Caco-2 (cell line): ENCODE results near the gene CCDC175. TPM values are rescaled to one million over a fixed set of nuclear protein-coding genes. Genes with fewer than 3 reads are reported as not detected.

Experiments used
- BruUV-seq: library from RNA; stranded (reverse); fragments of 400-500 nt; replicated peaks from 2 replicates; lab custom pipeline; 2021; lab: Mats Ljungman, UMichigan
- CTCF ChIA-PET: fragments of 300-600 bp; sonication (Branson Sonifier 250); formaldehyde crosslinking; loops from one replicate; lab custom pipeline; 2022; ENCODE audit warnings: antibody characterized with exemption; lab: Charles Lee
- POLR2A ChIA-PET: fragments of 300-600 bp; sonication (Branson Sonifier 250); formaldehyde crosslinking; loops from one replicate; lab custom pipeline; 2022; ENCODE audit warnings: antibody characterized with exemption; lab: Charles Lee
- DNase-seq, 2 experiments: peaks; one replicate each; pipeline versions ENCODE4 v3.0.0 to v3.0.0-alpha.2; 2020 to 2022
- H3K27me3 ChIP-seq: replicated peaks from 2 replicates; pipeline ENCODE4 v1.6.0; 2011; ENCODE audit warnings: low read length; ENCODE audit not compliant: control insufficient read depth, insufficient read depth
- H3K36me3 ChIP-seq: 2 replicates; pipeline ENCODE4 v1.5.1; 2011; ENCODE audit warnings: low read length; ENCODE audit not compliant: control insufficient read depth, insufficient read depth
- H3K4me1 ChIP-seq: fragments of 250-450 bp; sonication (Bioruptor Pico); 2 replicates; pipeline ENCODE4 v1.5.1; 2020; ENCODE audit warnings: mild to moderate bottlenecking
- H3K4me3 ChIP-seq: 2 replicates; pipeline ENCODE4 v1.5.1; 2011; ENCODE audit warnings: low read depth, mild to moderate bottlenecking, control low read depth, low read length
- H3K9me3 ChIP-seq: fragments of 250-450 bp; sonication (Bioruptor Pico); 2 replicates; pipeline ENCODE4 v1.5.1; 2020; ENCODE audit warnings: mild to moderate bottlenecking, moderate library complexity
- H3K27ac Mint-ChIP-seq: one replicate; pipeline ENCODE4 v1.8.0; 2022; ENCODE audit warnings: mixed read lengths; ENCODE audit not compliant: unreplicated experiment
- H3K27me3 Mint-ChIP-seq: one replicate; pipeline ENCODE4 v1.8.0; 2022; ENCODE audit warnings: mixed read lengths; ENCODE audit not compliant: insufficient read depth, unreplicated experiment
- H3K36me3 Mint-ChIP-seq: one replicate; pipeline ENCODE4 v1.8.0; 2022; ENCODE audit warnings: mild to moderate bottlenecking, mixed read lengths; ENCODE audit not compliant: insufficient read depth, unreplicated experiment
- H3K4me1 Mint-ChIP-seq: one replicate; pipeline ENCODE4 v1.8.0; 2022; ENCODE audit warnings: low read depth, mixed read lengths; ENCODE audit not compliant: unreplicated experiment
- H3K4me3 Mint-ChIP-seq: one replicate; pipeline ENCODE4 v1.8.0; 2022; ENCODE audit warnings: mild to moderate bottlenecking, moderate library complexity, mixed read lengths; ENCODE audit not compliant: unreplicated experiment
- H3K9me3 Mint-ChIP-seq: one replicate; pipeline ENCODE4 v1.8.0; 2022; ENCODE audit warnings: mixed read lengths; ENCODE audit not compliant: unreplicated experiment
- intact Hi-C: fragments of 100-400 bp; cut with micrococcal nuclease; formaldehyde crosslinking; loops from one replicate; pipeline ENCODE4 v1.10.0; 2022; ENCODE audit not compliant: unreplicated experiment
- total RNA-seq: library from RNA; stranded (reverse); gene quantifications from 2 replicates; pipeline ENCODE4 v1.2.3, GENCODE V29; 2022
- TF ChIP-seq, protein P1 (sequence below), 2 experiments: fragments of 200-600 bp in 1 of 2; IDR thresholded peaks; 1 replicate in 1 of 2; 2 replicates in 1 of 2; pipeline versions ENCODE4 v1.5.1 to v1.8.0; 2011 to 2022; ENCODE audit warnings: antibody characterized with exemption in 1 of 2, control low read depth in 1 of 2, inconsistent platforms in 1 of 2, low read depth in 1 of 2, low read length in 1 of 2, mild to moderate bottlenecking in 1 of 2, moderate library complexity in 1 of 2; ENCODE audit not compliant: insufficient read depth in 1 of 2, severe bottlenecking in 1 of 2, unreplicated experiment in 1 of 2

The CCDC175 gene
- total RNA-seq, 1 experiment from 2014 or later = not detected

DNA sequence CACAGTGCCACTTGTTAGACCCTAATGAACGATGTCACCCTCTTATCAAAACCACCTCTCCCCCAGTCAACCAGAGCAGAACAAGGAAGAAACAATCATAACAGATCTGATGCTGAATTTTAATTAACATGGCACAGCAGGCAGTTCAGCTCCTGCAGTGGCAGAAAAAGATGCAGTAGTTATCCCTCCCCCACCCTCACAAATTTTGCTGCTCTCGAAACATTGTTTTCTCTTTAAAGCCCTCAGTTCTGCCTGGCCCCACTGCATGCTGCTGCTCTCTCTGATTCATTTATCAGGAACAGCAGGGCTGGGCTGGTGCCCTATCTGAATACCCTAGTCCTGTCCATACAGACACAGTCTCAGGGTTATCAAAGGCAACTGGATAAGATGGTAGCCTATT is 12.2 kb downstream of the CCDC175 start:
- intact Hi-C loops = no loop called here
- Mint-ChIP-seq H3K4me3 (no peak overlapping the region), H3K27ac (no peak overlapping the region), H3K36me3 (no peaks in the 10 kb centered on the region), H3K27me3 (no peaks in the 10 kb centered on the region), H3K9me3 (no peaks in the 10 kb centered on the region), H3K4me1 (peaks cover 10% of the 10 kb centered on the region)
- TF ChIP-seq, protein P1, sequence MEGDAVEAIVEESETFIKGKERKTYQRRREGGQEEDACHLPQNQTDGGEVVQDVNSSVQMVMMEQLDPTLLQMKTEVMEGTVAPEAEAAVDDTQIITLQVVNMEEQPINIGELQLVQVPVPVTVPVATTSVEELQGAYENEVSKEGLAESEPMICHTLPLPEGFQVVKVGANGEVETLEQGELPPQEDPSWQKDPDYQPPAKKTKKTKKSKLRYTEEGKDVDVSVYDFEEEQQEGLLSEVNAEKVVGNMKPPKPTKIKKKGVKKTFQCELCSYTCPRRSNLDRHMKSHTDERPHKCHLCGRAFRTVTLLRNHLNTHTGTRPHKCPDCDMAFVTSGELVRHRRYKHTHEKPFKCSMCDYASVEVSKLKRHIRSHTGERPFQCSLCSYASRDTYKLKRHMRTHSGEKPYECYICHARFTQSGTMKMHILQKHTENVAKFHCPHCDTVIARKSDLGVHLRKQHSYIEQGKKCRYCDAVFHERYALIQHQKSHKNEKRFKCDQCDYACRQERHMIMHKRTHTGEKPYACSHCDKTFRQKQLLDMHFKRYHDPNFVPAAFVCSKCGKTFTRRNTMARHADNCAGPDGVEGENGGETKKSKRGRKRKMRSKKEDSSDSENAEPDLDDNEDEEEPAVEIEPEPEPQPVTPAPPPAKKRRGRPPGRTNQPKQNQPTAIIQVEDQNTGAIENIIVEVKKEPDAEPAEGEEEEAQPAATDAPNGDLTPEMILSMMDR (IDR thresholded peaks at IDR 0.05; ENCODE audit: insufficient read depth in 1 of 2, low read depth in 1 of 2, low read length in 1 of 2, severe bottlenecking in 1 of 2, unreplicated experiment in 1 of 2) = no peak
- Histone ChIP-seq H3K9me3 (no peaks in the 10 kb centered on the region), H3K27me3 (no peaks in the 10 kb centered on the region), H3K4me3 (no peak overlapping the region), H3K36me3 (no peaks in the 10 kb centered on the region), H3K4me1 (peaks cover 9% of the 10 kb centered on the region)
- BruUV-seq = no TSS peak
- ChIA-PET POLR2A (no interaction called here), CTCF (no interaction called here)
- no peak for DNase-seq

DNA sequence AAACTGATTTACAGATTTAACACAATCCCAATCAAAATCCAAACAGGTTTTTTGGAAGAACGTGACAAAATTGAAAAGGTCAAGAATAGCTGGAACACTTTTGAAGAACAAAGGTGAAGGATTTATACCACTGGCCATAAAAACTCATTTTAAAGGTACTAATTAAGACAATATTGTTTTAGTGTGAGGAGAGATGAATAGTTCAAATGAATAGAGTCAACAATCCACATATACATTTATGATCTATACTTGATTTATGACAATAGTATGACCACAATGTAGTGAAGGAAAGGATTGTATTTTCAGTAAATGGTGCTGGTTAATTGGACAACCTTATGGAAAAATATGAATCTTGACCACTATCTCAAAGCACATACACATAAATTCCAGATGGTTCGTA is 29.3 kb downstream of the CCDC175 start:
- Mint-ChIP-seq H3K27ac (no peak overlapping the region), H3K4me1 (no peaks in the 10 kb centered on the region), H3K4me3 (no peak overlapping the region), H3K9me3 (no peaks in the 10 kb centered on the region), H3K27me3 (peaks cover 3% of the 10 kb centered on the region), H3K36me3 (no peaks in the 10 kb centered on the region)
- intact Hi-C loops = no loop called here
- BruUV-seq = no TSS peak
- Histone ChIP-seq H3K36me3 (no peaks in the 10 kb centered on the region), H3K9me3 (no peaks in the 10 kb centered on the region), H3K27me3 (no peaks in the 10 kb centered on the region), H3K4me3 (no peak overlapping the region), H3K4me1 (no peaks in the 10 kb centered on the region)
- CTCF ChIA-PET = no interaction called here
- POLR2A ChIA-PET = no interaction called here
- TF ChIP-seq, protein P1 (IDR thresholded peaks at IDR 0.05; ENCODE audit: insufficient read depth in 1 of 2, low read depth in 1 of 2, low read length in 1 of 2, severe bottlenecking in 1 of 2, unreplicated experiment in 1 of 2) = no peak
- DNase-seq = no peak

DNA sequence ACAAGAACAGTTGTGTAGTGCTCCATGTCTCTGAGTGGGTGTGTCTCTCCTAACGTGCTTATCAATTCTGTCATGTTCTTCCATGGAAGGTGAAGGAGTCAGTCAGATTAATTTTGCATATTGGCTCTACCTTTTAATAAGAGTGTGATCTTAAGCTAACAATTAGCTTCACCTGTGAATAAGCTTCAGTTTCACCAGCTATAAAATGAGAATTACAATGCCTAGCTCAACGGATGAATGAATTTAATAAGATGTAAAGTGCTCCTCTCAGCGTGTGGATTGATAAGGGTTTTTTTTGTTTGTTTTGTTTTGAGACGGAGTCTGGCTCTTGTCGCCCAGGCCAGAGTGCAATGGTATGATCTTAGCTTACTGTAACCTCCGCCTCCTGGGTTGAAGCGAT is 32.7 kb downstream of the CCDC175 start:
- H3K9me3 Mint-ChIP-seq = no peaks in the 10 kb centered on the region
- Histone ChIP-seq H3K4me1 (no peaks in the 10 kb centered on the region), H3K9me3 (no peaks in the 10 kb centered on the region), H3K4me3 (no peak overlapping the region), H3K27me3 (no peaks in the 10 kb centered on the region), H3K36me3 (no peaks in the 10 kb centered on the region)
- BruUV-seq = no TSS peak
- H3K27me3 Mint-ChIP-seq = peaks cover 3% of the 10 kb centered on the region
- TF ChIP-seq, protein P1 (IDR thresholded peaks at IDR 0.05; ENCODE audit: insufficient read depth in 1 of 2, low read depth in 1 of 2, low read length in 1 of 2, severe bottlenecking in 1 of 2, unreplicated experiment in 1 of 2) = no peak
- no peaks in the 10 kb centered on the region for H3K4me1 Mint-ChIP-seq
- POLR2A ChIA-PET = no interaction called here
- intact Hi-C loops = no loop called here
- CTCF ChIA-PET = no interaction called here
- DNase-seq = no peak
- H3K27ac Mint-ChIP-seq = no peak overlapping the region
- no peaks in the 10 kb centered on the region for H3K36me3 Mint-ChIP-seq
- no peak overlapping the region for H3K4me3 Mint-ChIP-seq
